Measurements from ENCODE around the gene XPNPEP1.

DNA sequence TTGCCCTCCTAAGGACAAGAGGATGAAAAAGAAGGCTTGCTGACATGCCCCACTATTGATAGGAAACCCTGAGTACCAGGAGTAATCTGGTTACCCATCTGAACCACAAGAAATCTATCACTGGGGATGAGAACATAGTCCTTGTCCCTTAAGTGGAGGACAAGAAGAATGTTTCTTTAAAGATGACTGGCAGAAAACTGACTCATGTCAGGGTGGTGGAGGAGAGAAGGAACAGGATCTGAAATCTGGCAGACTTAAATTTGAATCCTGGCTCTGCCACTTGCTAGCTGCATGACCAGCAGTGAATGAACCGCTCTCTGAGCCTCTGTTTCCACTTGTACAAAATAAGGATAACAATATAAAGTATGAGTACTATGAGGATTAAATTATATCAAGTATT lies 38.9 kb upstream of the XPNPEP1 start:
- TF ChIP-seq CTCF (IDR thresholded peaks at IDR 0.05) (no peak), POLR2A (IDR thresholded peaks at IDR 0.05) (no peak)
